Tibial artery (tissue), 4 donors: ENCODE data around the gene SPACA4.

ENCODE experiments used
- DNase-seq, 2 donors: peaks; one replicate each; pipeline ENCODE4 v3.0.0-alpha.2; 2019
- H3K27ac ChIP-seq, 2 donors: fragments of 200-600 bp; sonication (generic) in 1 of 2; 1 replicate in 1 of 2; 2 replicates in 1 of 2; pipeline ENCODE4 v1.5.1; 2018 to 2019; ENCODE audit warnings: mild to moderate bottlenecking in 1 of 2
- H3K27me3 ChIP-seq, 2 donors: fragments of 200-600 bp; sonication (generic) in 1 of 2; one replicate each; pipeline versions ENCODE4 v1.5.1 to v1.6.0; 2016 to 2019
- H3K36me3 ChIP-seq, 3 donors: fragments of 200-600 bp; sonication (generic) in 2 of 3; one replicate each; pipeline ENCODE4 v1.5.1; 2016 to 2019; ENCODE audit warnings: mild to moderate bottlenecking in 2 of 3
- H3K4me1 ChIP-seq, 4 donors: fragments of 200-600 bp; sonication (generic) in 2 of 4; 1 replicate in 3 of 4; 2 replicates in 1 of 4; pipeline ENCODE4 v1.5.1; 2016 to 2019
- H3K4me3 ChIP-seq, 2 donors: fragments of 200-600 bp; sonication (generic) in 1 of 2; 1 replicate in 1 of 2; 2 replicates in 1 of 2; pipeline ENCODE4 v1.5.1; 2018 to 2019; ENCODE audit warnings: mild to moderate bottlenecking in 2 of 2
- H3K9me3 ChIP-seq, 3 donors: fragments of 200-600 bp; sonication (generic) in 1 of 3; one replicate each; pipeline ENCODE4 v1.5.1; 2016 to 2019
- intact Hi-C: fragments of 100-400 bp; cut with DNase I; formaldehyde crosslinking; loops from one replicate; pipeline ENCODE4 v1.15.0; 2023; ENCODE audit warnings: low total_unique reads
- TF ChIP-seq, protein P1 (sequence below), 2 experiments: fragments of 200-600 bp in 1 of 2; fragments of 450-650 bp in 1 of 2; IDR thresholded peaks; one replicate each; pipeline ENCODE4 v1.5.1; 2017 to 2019; ENCODE audit warnings: antibody characterized with exemption in 2 of 2, mild to moderate bottlenecking in 1 of 2, moderate library complexity in 1 of 2

The SPACA4 gene

DNA sequence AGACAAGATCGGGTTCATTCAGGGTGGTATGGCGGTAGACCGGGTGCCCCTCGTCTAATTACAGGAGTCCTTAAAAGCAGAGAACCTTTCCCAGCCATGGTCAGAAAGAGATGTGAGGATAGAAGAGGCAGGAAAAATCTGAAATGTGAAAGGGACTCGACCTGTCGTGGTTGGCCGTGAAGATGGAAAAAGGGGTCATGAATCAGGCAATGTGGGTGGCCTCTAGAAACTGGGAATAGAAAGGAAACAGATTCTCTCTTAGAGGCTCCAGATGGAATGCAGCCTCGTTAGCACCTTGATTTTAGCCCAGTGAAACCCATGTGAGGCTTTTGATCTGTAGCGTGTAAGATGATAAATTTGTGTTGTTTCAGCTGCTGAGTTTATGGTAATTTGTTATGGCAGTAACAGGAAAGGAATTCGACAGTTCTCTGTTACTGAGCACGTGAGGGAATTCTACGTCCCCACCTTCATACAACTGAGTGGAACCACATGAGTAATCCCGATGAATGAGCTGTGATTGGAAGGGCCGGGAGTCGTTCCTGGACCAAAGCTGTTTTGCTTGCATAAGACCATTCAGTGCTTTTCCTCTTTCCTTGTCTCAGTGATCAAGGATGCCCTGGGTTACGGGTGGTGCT lies 50.4 kb downstream of the SPACA4 start:
- H3K9me3 ChIP-seq = no peaks in the 10 kb centered on the region
- peaks cover 0 to 9% (median 4%) of the 10 kb centered on the region in 4 donors for H3K4me1 ChIP-seq
- no peaks in the 10 kb centered on the region for H3K27me3 ChIP-seq
- intact Hi-C loops = no loop called here
- no peak for DNase-seq
- H3K27ac ChIP-seq = no peak overlapping the region
- no peak overlapping the region for H3K4me3 ChIP-seq
- H3K36me3 ChIP-seq = no peaks in the 10 kb centered on the region
- TF ChIP-seq, protein P1, sequence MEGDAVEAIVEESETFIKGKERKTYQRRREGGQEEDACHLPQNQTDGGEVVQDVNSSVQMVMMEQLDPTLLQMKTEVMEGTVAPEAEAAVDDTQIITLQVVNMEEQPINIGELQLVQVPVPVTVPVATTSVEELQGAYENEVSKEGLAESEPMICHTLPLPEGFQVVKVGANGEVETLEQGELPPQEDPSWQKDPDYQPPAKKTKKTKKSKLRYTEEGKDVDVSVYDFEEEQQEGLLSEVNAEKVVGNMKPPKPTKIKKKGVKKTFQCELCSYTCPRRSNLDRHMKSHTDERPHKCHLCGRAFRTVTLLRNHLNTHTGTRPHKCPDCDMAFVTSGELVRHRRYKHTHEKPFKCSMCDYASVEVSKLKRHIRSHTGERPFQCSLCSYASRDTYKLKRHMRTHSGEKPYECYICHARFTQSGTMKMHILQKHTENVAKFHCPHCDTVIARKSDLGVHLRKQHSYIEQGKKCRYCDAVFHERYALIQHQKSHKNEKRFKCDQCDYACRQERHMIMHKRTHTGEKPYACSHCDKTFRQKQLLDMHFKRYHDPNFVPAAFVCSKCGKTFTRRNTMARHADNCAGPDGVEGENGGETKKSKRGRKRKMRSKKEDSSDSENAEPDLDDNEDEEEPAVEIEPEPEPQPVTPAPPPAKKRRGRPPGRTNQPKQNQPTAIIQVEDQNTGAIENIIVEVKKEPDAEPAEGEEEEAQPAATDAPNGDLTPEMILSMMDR (IDR thresholded peaks at IDR 0.05) = no peak
